Endothelial cell (in vitro differentiated cells): ENCODE data around the gene KCNIP1. TPM values are rescaled to one million over a fixed set of nuclear protein-coding genes. Genes with fewer than 3 reads are reported as not detected.

ENCODE experiments used
- DNase-seq: peaks from one replicate; pipeline ENCODE4 v3.0.0; 2021; ENCODE audit warnings: low spot score
- H3K27ac Mint-ChIP-seq: one replicate; pipeline ENCODE4 v1.8.0; 2021; ENCODE audit warnings: mixed read lengths, inconsistent platforms; ENCODE audit not compliant: unreplicated experiment
- H3K27me3 Mint-ChIP-seq: one replicate; pipeline ENCODE4 v1.8.0; 2021; ENCODE audit warnings: mild to moderate bottlenecking, moderate library complexity, mixed read lengths, inconsistent platforms; ENCODE audit not compliant: unreplicated experiment
- H3K36me3 Mint-ChIP-seq: one replicate; pipeline ENCODE4 v1.8.0; 2021; ENCODE audit warnings: mild to moderate bottlenecking, low read depth, mixed read lengths, inconsistent platforms; ENCODE audit not compliant: unreplicated experiment
- H3K4me1 Mint-ChIP-seq: one replicate; pipeline ENCODE4 v1.8.0; 2021; ENCODE audit warnings: mild to moderate bottlenecking, mixed read lengths, inconsistent platforms; ENCODE audit not compliant: unreplicated experiment
- H3K4me3 Mint-ChIP-seq: one replicate; pipeline ENCODE4 v1.8.0; 2021; ENCODE audit warnings: mild to moderate bottlenecking, mixed read lengths, inconsistent platforms; ENCODE audit not compliant: unreplicated experiment
- H3K9me3 Mint-ChIP-seq: one replicate; pipeline ENCODE4 v1.8.0; 2021; ENCODE audit warnings: mixed read lengths, inconsistent platforms; ENCODE audit not compliant: unreplicated experiment
- total RNA-seq: library from RNA; stranded (reverse); fragmentation: NEBNext Ultra II Directional; extraction: Animal tissue kit (Norgen Biotek cat#: 25700); gene quantifications from one replicate; pipeline ENCODE4 v1.2.1, GENCODE V29; 2021; ENCODE audit not compliant: unreplicated experiment
- TF ChIP-seq, protein P1 (sequence below): fragments of 200-600 bp; sonication (generic); IDR thresholded peaks from one replicate; pipeline ENCODE4 v1.5.0; 2021; ENCODE audit warnings: antibody characterized with exemption; ENCODE audit not compliant: unreplicated experiment

Gene KCNIP1
- total RNA-seq, 1 donor from 2014 or later = 6.1 TPM

GRCh38 chr5:170697031-170697430 is 193.2 kb downstream of the KCNIP1 start:
- TF ChIP-seq, protein P1, sequence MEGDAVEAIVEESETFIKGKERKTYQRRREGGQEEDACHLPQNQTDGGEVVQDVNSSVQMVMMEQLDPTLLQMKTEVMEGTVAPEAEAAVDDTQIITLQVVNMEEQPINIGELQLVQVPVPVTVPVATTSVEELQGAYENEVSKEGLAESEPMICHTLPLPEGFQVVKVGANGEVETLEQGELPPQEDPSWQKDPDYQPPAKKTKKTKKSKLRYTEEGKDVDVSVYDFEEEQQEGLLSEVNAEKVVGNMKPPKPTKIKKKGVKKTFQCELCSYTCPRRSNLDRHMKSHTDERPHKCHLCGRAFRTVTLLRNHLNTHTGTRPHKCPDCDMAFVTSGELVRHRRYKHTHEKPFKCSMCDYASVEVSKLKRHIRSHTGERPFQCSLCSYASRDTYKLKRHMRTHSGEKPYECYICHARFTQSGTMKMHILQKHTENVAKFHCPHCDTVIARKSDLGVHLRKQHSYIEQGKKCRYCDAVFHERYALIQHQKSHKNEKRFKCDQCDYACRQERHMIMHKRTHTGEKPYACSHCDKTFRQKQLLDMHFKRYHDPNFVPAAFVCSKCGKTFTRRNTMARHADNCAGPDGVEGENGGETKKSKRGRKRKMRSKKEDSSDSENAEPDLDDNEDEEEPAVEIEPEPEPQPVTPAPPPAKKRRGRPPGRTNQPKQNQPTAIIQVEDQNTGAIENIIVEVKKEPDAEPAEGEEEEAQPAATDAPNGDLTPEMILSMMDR = no peak
- Mint-ChIP-seq H3K27me3 (peaks cover 2% of the 10 kb centered on the region), H3K36me3 (no peaks in the 10 kb centered on the region), H3K9me3 (no peaks in the 10 kb centered on the region), H3K4me3 (no peak overlapping the region), H3K27ac (no peak overlapping the region), H3K4me1 (peaks cover 12% of the 10 kb centered on the region)
- no peak for DNase-seq

GRCh38 chr5:170700503-170700902 is 196.7 kb downstream of the KCNIP1 start:
- Mint-ChIP-seq H3K27me3 (peaks cover 2% of the 10 kb centered on the region), H3K4me3 (no peak overlapping the region), H3K4me1 (peaks cover 12% of the 10 kb centered on the region), H3K36me3 (no peaks in the 10 kb centered on the region), H3K27ac (no peak overlapping the region), H3K9me3 (no peaks in the 10 kb centered on the region)
- no peak for DNase-seq
- TF ChIP-seq, protein P1 = no peak

- Mint-ChIP-seq H3K4me3 (no peak overlapping the region), H3K27me3 (peaks cover 2% of the 10 kb centered on the region), H3K27ac (no peak overlapping the region), H3K9me3 (no peaks in the 10 kb centered on the region), H3K36me3 (no peaks in the 10 kb centered on the region), H3K4me1 (peaks cover 11% of the 10 kb centered on the region)
- no peak for DNase-seq
- TF ChIP-seq, protein P1 = no peak
Measured at GRCh38 chr5:170701334-170701733, 197.5 kb downstream of the KCNIP1 start.

DNA sequence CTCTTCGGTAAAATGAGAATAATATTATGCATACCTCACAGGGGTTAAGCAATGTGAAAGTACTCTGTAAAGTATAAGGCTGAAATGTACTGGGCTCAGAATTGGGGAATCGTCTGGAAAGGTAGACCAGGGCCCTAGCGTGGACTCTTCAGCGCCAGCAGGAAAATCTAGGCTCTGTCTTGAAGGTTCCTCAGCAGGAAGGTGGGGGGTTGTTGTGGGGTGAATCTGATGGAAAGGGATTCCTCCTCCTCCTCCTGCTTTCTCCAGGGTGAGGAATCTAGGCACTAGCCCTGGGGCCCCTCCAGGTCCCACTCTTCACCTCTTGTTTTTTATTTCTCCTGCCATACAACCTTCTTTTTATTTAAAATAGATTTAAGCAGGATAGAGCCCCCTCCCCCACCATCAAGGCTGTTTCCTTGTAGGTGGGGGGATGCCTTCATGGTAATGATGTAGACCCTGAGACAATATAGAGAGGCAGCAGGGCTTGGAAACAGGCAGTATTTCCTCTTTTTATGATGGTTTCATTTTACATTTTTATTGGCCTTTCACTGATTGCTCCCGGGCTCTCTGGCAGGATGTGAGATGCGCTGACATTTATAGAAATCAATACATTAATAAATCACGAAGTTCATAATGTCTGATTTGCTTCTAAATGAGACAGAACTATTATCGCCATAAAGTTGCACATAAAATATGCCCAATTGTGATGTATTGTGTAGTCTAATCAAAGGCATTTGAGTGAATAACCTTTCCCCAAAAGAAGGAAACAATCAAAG is 200.8 kb downstream of the KCNIP1 start:
- TF ChIP-seq, protein P1 = no peak
- Mint-ChIP-seq H3K9me3 (no peaks in the 10 kb centered on the region), H3K36me3 (no peaks in the 10 kb centered on the region), H3K27me3 (peaks cover 1% of the 10 kb centered on the region), H3K4me3 (no peak overlapping the region), H3K4me1 (peaks cover 3% of the 10 kb centered on the region), H3K27ac (no peak overlapping the region)
- no peak for DNase-seq

DNA sequence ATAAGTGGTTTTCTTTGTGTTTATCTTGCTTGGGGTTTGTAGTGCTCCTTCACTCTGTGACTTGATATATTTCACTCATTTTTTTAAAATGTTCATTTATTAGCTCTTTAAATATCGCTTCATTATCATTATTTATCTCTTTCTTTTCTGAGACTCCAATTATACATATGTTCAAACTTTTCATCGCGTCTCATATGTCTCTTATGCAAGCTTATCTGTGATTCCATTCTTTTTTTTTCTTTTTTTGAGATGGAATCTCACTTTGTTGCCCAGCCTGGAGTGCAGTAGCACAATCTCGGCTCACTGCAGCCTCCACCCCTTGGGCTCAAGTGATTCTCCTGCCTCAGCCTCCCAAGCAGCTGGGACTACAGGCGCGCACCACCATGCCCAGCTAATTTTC is 205.8 kb downstream of the KCNIP1 start:
- H3K4me3 Mint-ChIP-seq = no peak overlapping the region

More for the DNA sequence above, 205.8 kb downstream of the KCNIP1 start:
- TF ChIP-seq, protein P1 = no peak
- Mint-ChIP-seq H3K36me3 (no peaks in the 10 kb centered on the region), H3K27ac (no peak overlapping the region), H3K27me3 (peaks cover 1% of the 10 kb centered on the region), H3K9me3 (no peaks in the 10 kb centered on the region), H3K4me1 (no peaks in the 10 kb centered on the region)
- no peak for DNase-seq
